Non-pigmented ciliary epithelial cell (primary cell): ENCODE results near the gene ST6GALNAC6.
"Not testable (repeated sequence)": the region's sequence is repeated elsewhere in the genome, so short reads cannot be mapped to it uniquely, and the experiment has no call there.

ENCODE experiments used
- DNase-seq: peaks from one replicate; pipeline ENCODE4 v3.0.0-alpha.2; 2010; ENCODE audit warnings: low read depth

ST6GALNAC6 gene

DNA sequence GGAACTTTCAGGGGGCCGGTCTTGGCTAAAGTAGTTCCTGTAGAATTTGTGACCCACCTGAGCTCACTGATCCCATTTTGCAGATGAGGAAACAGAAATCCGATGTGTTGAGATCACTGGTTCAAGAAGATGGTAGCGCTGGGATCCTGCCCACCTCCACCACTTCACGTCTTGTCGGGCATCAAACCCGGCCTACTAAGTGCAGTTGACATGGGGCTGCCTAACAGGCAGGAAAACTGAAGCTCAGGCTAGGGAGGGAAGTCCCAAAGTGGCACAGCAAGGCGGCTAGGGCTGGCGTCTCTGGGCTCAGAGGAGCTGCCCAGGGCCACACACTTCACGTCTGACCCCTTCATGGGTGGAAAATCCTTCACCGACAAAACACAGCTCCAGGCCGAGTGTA, 44.4 kb downstream of the ST6GALNAC6 start:
- DNase-seq: no peak

- no peak for DNase-seq
Measured at GRCh38 chr9:127854184-127854806, 45.1 kb downstream of the ST6GALNAC6 start, which contains the start of gene ENG. TSS of gene ENG (minus strand) at chr9:127854658. CDS start at chr9:127854355, 303 bp downstream.

- DNase-seq: no peak
Measured at GRCh38 chr9:127853312-127854183, 45.9 kb downstream of the ST6GALNAC6 start.

- no peak for DNase-seq
Measured at GRCh38 chr9:127852829-127853228, 46.6 kb downstream of the ST6GALNAC6 start.

GRCh38 chr9:127850286-127850830, 49.0 kb downstream of the ST6GALNAC6 start:
- no peak for DNase-seq

- no peak for DNase-seq
Measured at GRCh38 chr9:127848756-127849504, 50.5 kb downstream of the ST6GALNAC6 start.

DNA sequence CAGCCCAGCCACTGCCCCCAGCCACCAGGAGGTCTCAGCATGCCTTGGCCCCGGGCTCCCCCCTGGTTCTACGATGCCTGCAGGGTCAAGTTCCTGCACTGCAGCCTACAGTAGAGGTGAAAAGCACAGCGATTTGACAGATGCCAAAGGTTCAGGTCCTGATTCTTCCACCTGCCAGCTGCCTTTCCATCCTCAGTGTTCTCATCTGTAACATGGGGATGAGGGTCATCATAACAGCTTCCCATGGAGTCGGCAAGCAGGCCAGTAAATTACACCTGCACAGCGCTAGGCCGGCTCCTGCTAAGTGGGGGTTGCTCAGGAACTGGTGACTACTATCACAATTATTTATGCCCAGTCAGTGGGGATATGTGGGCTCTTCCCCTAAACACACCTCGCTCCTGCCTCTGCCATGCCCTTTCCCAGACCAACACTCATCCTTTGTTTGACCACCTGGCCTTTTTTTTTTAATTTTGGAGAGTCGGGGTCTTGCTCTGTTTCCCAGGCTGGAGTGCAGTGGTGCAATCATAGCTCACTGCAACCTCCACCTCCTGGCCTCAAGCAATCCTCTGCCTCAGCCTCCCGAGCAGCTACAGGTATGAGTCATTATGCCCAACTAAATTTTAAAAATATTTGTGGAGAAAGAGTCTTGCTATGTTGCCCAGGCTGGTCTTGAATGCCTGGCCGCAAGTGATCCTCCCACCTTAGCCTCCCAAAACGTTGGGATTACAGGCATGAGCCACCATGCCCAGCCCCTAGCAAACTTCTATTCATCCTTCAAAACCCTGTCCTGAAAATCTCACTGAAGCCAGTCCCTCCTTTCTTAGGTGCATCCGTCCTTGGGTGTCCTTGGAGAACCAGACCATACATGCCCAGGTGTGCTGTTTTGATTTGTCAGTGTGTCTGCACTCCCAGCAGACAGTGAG, 51.3 kb downstream of the ST6GALNAC6 start:
- DNase-seq: no peak

DNA sequence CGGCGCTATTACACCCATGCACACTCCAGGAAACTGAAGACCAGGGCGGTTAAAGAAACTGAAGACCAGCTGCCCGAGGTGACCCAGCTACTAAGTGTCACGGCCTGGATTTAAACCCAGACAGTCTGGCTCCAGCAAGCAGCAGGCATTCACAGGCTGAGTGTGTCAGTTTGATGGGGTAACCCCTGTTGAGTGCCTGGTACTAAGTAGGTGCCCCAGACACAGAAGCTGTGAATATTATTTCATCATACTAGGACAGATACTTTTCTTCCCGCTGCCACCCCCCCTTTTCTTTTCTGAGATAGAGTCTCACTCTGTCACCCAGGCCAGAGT, 52.3 kb downstream of the ST6GALNAC6 start:
- DNase-seq: no peak

DNA sequence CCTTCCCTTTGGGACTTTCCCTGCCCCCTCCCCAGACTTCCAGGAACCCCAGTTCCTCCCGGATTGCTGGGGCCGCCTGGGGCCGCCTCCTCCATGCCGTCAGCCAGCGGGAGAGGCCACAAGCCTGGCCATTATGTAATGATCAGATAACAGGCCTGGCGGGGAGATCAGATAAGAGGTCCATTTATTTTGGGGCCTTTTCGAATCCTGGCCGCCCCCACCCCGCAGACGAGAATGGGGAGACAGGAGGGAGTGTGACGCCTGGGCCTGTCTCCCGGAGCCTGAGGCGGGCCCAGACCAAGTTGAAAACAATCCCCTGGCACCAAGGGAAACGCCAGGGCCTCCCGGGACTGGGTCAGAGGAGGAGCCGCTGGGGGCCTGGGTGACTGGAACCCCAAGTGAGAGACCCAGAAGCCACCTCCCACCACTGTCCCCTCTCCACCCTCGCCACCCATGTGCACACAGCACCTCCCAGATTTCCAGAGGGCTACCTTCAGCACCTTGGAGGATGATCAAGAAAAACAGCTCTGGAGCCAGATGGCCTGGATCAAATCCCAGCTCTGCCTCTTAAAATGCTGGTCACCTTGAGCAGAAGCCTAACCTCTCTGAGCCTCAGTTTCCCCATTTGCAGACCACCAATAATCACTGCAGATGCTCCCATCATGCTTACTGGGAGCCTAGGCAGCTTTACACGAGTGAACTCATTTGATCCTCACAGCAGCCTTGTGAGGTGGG, 52.8 kb downstream of the ST6GALNAC6 start:
- no peak for DNase-seq

GRCh38 chr9:127845619-127846018, 53.8 kb downstream of the ST6GALNAC6 start:
- not testable (repeated sequence) for DNase-seq

- DNase-seq: no peak
Measured at GRCh38 chr9:127844821-127845359, 54.5 kb downstream of the ST6GALNAC6 start.

DNA sequence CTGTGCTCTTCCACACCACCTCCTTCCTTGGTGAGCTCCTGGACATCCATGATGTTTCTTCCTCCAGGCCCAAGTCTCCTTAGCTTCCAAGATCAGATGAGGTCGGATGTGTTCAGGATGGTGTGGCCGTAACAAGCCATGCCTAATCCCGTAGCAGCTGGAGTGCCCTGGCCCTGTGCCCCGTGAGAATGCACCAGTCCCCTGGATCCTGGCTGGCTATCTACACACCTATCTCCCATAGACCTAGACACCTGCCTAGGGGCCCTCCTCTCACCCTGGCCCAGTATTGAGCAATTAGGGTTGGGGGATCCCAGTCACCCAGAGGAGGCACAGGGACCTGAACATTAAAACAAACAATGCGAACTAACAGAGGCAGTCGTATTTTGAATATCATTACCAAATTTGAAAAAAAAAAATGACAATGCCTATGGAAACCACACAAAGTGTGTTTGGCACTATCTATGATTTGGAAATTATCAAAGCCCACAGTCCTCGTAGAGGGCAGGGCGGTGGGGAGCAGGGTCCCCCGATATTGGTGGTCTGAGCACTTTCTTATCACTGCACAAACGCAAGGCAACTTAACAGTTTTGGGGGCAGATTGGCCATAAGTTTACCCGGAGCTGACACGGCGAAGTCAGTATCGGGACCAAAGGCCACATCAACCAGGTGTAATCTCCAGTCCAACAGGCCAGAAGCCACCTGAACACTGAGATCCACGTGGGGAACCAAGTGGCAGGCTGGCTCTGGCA, 58.1 kb downstream of the ST6GALNAC6 start:
- no peak for DNase-seq

DNA sequence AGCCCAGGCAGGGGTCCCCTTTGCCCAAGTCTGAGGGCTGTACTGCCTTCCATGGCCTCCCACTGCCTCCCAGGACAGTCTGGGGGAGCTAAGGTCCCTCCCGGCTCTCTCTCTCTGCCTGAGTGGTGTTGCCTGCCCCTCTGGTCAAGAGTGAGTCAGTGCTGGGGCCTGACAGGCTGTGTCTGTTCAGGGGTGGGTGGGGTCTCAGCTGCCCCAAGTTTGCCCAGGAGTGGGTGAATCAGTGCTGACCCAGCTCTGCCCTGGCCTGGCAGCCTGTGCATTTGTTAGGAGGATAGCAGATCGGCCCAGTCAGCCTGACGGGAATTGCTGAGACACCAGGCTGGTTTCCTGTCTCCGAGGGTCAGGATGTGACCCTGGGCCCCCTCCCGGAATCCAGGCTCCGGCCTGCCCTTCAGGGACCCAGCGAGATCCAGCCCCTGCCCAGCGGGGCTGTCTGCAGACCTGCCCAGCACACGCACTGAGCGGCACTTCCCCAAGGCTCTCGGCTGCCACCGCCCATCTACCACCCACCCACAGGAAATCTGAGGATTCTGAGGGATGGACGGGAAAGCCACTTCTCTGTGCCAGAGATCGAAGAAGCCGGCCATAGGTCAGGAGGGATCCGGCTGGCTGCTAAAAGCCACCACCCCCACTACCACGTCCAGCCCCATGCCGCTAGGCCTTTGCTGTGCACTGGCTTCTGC, 60.9 kb downstream of the ST6GALNAC6 start:
- DNase-seq: peak; percentile 30

DNA sequence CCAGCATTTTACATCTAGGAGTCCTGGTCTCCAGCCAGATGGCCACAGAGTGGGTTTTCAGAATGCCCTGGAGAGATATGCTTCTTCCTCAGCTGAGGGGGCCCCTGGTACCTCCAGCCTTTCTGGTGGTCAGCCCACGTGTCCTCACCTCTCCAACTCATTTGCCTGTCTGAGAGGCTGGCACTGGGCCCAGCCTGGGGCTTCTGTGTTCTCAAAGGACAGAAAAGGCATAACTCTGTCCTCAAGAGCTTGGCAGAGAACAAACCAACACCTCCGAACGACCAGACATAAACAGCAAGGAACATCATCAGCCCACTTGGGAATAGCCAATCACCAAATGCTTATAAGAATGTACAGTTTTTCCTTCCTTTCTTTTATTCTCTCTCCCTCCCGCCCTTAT, 62.1 kb downstream of the ST6GALNAC6 start:
- no peak for DNase-seq

DNA sequence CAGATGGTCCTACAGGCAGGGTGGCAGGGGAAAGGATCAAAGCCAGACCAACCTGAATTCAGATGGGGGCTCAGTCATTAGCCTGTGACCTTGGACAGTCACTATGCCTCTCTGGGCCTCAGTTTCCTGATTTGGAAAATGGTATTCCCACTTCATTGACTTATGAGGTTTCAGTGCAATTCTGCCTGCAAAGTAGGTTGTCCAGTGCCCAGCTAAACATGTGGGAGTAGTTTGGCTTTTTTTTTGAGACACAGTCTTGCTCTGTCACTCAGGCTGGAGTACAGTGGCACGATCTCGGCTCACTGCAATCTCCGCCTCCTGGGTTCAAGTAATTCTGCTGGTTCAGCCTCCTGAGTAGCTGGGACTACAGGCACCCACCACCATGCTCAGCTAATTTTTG, 62.8 kb downstream of the ST6GALNAC6 start:
- not testable (repeated sequence) for DNase-seq

GRCh38 chr9:127835991-127836516, 63.3 kb downstream of the ST6GALNAC6 start:
- DNase-seq: no peak
